Renal cortex interstitium (tissue), 11 donors: Measurements from ENCODE around the gene MACC1. TPM values are rescaled to one million over a fixed set of nuclear protein-coding genes. Genes with fewer than 3 reads are reported as not detected.
"Not testable (repeated sequence)": the region's sequence is repeated elsewhere in the genome, so short reads cannot be mapped to it uniquely, and the experiment has no call there.

Source experiments
- DNase-seq, 11 donors: peaks; one replicate each; pipeline ENCODE4 v3.0.0-alpha.2; 2013; ENCODE audit warnings: low read depth in 9 of 11, low spot score in 4 of 11; ENCODE audit errors: extremely low read depth in 1 of 11
- polyA plus RNA-seq, 3 donors: library from polyadenylated mRNA; unstranded; fragments of 120-200 nt; gene quantifications; one replicate each; pipeline ENCODE4 v1.2.1, GENCODE V29; 2013; ENCODE audit not compliant: insufficient read length in 3 of 3

Gene MACC1
- polyA plus RNA-seq, 3 donors = 6.6 to 21.2 (median 9.0) TPM

GRCh38 chr7:20190560-20191390, 26.4 kb downstream of the MACC1 start:
- DNase-seq = no peak

GRCh38 chr7:20189852-20190251, 27.3 kb downstream of the MACC1 start:
- DNase-seq = no peak

GRCh38 chr7:20188567-20188966, 28.6 kb downstream of the MACC1 start:
- DNase-seq = no peak

- not testable (repeated sequence) for DNase-seq
Observed at GRCh38 chr7:20187850-20188249, 29.3 kb downstream of the MACC1 start.

GRCh38 chr7:20185988-20186387, 31.2 kb downstream of the MACC1 start:
- DNase-seq = no peak

GRCh38 chr7:20183086-20183485, 34.1 kb downstream of the MACC1 start:
- no peak for DNase-seq

- no peak for DNase-seq
Observed at GRCh38 chr7:20176578-20177242, 40.5 kb downstream of the MACC1 start.

GRCh38 chr7:20173828-20174227, 43.4 kb downstream of the MACC1 start:
- no peak for DNase-seq

- DNase-seq = peak in 10 of 11 donors; percentile 16 to 57 (median 32)
Observed at GRCh38 chr7:20172736-20173334, 44.3 kb downstream of the MACC1 start.

GRCh38 chr7:20170633-20171032, 46.6 kb downstream of the MACC1 start:
- DNase-seq = no peak

GRCh38 chr7:20165146-20165510, 52.1 kb downstream of the MACC1 start:
- no peak for DNase-seq

GRCh38 chr7:20164425-20165145, 52.6 kb downstream of the MACC1 start:
- no peak for DNase-seq

GRCh38 chr7:20162665-20163064, 54.5 kb downstream of the MACC1 start:
- DNase-seq = no peak

- DNase-seq = no peak
Observed at GRCh38 chr7:20159226-20159747, 57.9 kb downstream of the MACC1 start.

- DNase-seq = no peak
Observed at GRCh38 chr7:20158684-20159083, 58.5 kb downstream of the MACC1 start.

GRCh38 chr7:20157456-20157855, 59.7 kb downstream of the MACC1 start:
- DNase-seq = no peak

- no peak for DNase-seq
Observed at GRCh38 chr7:20153999-20154398, 63.2 kb downstream of the MACC1 start.

- no peak for DNase-seq
Observed at GRCh38 chr7:20153567-20153966, 63.6 kb downstream of the MACC1 start.

- no peak for DNase-seq
Observed at GRCh38 chr7:20152511-20152910, 64.7 kb downstream of the MACC1 start.
